B cell (primary cell): ENCODE measurements around the gene TSBP1. TPM values are rescaled to one million over a fixed set of nuclear protein-coding genes. Genes with fewer than 3 reads are reported as not detected.

ENCODE experiments used
- ATAC-seq: fragments of 200-7000 bp; cut with Tn5 transposase; one replicate; pipeline ENCODE4 v1.10.0; 2021; ENCODE audit warnings: low read depth, mild to moderate bottlenecking, moderate number of reproducible peaks, moderate library complexity
- CTCF ChIA-PET: fragments of 350-600 bp; sonication (Branson Sonifier 250); formaldehyde crosslinking; loops from one replicate; lab custom pipeline; 2021; ENCODE audit warnings: antibody characterized with exemption, inconsistent platforms; lab: Charles Lee
- POLR2A ChIA-PET: fragments of 350-600 bp; sonication (Branson Sonifier 250); formaldehyde crosslinking; loops from one replicate; lab custom pipeline; 2021; ENCODE audit warnings: antibody characterized with exemption; lab: Charles Lee
- DNase-seq: peaks from one replicate; pipeline ENCODE4 v3.0.0; 2013
- H2AFZ ChIP-seq: 2 replicates; pipeline ENCODE4 v1.6.1; 2012; ENCODE audit warnings: mild to moderate bottlenecking, low read depth, low read length; ENCODE audit not compliant: insufficient read depth, poor library complexity, severe bottlenecking
- H3K27ac ChIP-seq, 2 donors: 1 replicate in 1 of 2; 2 replicates in 1 of 2; pipeline ENCODE4 v1.5.1; 2012 to 2013; ENCODE audit warnings: low read length in 2 of 2, mild to moderate bottlenecking in 2 of 2, moderate library complexity in 1 of 2
- H3K27me3 ChIP-seq, 4 experiments: fragments of 200-600 bp in 1 of 4; sonication (generic) in 1 of 4; replicated peaks in 1 of 4; 1 replicate in 2 of 4; 2 replicates in 2 of 4; pipeline versions ENCODE4 v1.6.1 to v1.7.0; 2013 to 2016; ENCODE audit warnings: low read length in 3 of 4, mild to moderate bottlenecking in 2 of 4, mixed read lengths in 1 of 4, moderate library complexity in 1 of 4; ENCODE audit not compliant: insufficient read depth in 4 of 4, control insufficient read depth in 3 of 4; ENCODE audit errors: control extremely low read depth in 1 of 4
- H3K36me3 ChIP-seq, 2 experiments: replicated peaks in 1 of 2; 1 replicate in 1 of 2; 2 replicates in 1 of 2; pipeline versions ENCODE4 v1.6.1 to v1.7.1; 2013; ENCODE audit warnings: low read length in 1 of 2; ENCODE audit not compliant: insufficient read depth in 2 of 2, control insufficient read depth in 1 of 2; ENCODE audit errors: control extremely low read depth in 1 of 2, extremely low read depth in 1 of 2
- H3K4me1 ChIP-seq, 2 donors: fragments of 200-600 bp in 1 of 2; sonication (generic) in 1 of 2; 1 replicate in 1 of 2; 2 replicates in 1 of 2; pipeline versions ENCODE4 v1.5.1 to v1.6.1; 2013 to 2017; ENCODE audit warnings: low read length in 2 of 2; ENCODE audit not compliant: control insufficient read depth in 2 of 2, insufficient read depth in 2 of 2
- H3K4me2 ChIP-seq: replicated peaks from 2 replicates; pipeline ENCODE3; 2012; ENCODE audit warnings: mild to moderate bottlenecking, low read depth, low read length; ENCODE audit not compliant: poor library complexity, severe bottlenecking
- H3K4me3 ChIP-seq, 5 experiments: fragments of 200-600 bp in 1 of 5; sonication (generic) in 1 of 5; 1 replicate in 3 of 5; 2 replicates in 2 of 5; pipeline versions ENCODE4 v1.5.1 to v1.7.0; 2011 to 2016; ENCODE audit warnings: low read length in 4 of 5, mild to moderate bottlenecking in 4 of 5, low read depth in 2 of 5, control low read depth in 1 of 5, moderate library complexity in 1 of 5; ENCODE audit not compliant: insufficient read depth in 1 of 5; ENCODE audit errors: control extremely low read depth in 1 of 5, extremely low read depth in 1 of 5
- H3K79me2 ChIP-seq: fragments of 200-600 bp; sonication (generic); one replicate; pipeline ENCODE4 v1.6.0; 2016; ENCODE audit warnings: low read length; ENCODE audit not compliant: control insufficient read depth, insufficient read depth
- H3K9ac ChIP-seq: fragments of 200-600 bp; sonication (generic); 2 replicates; pipeline ENCODE4 v1.6.1; 2017; ENCODE audit warnings: mild to moderate bottlenecking, low read length, moderate library complexity
- H3K9me3 ChIP-seq, 3 donors: one replicate each; pipeline versions ENCODE4 v1.6.1 to v1.7.1; 2013; ENCODE audit warnings: low read length in 2 of 3; ENCODE audit not compliant: control insufficient read depth in 2 of 3, insufficient read depth in 1 of 3; ENCODE audit errors: control extremely low read depth in 1 of 3
- H4K20me1 ChIP-seq: 2 replicates; pipeline ENCODE4 v1.6.0; 2012; ENCODE audit warnings: mild to moderate bottlenecking, low read length; ENCODE audit not compliant: insufficient read depth, control insufficient read depth, poor library complexity, severe bottlenecking
- H3K27ac Mint-ChIP-seq: one replicate; pipeline ENCODE4 v1.8.0; 2021; ENCODE audit warnings: mixed read lengths
- H3K27me3 Mint-ChIP-seq: one replicate; pipeline ENCODE4 v1.8.0; 2021; ENCODE audit warnings: mixed read lengths
- H3K4me1 Mint-ChIP-seq: one replicate; pipeline ENCODE4 v1.8.0; 2021; ENCODE audit warnings: mixed read lengths
- H3K4me3 Mint-ChIP-seq: one replicate; pipeline ENCODE4 v1.8.0; 2021; ENCODE audit warnings: mixed read lengths
- H3K9me3 Mint-ChIP-seq: one replicate; pipeline ENCODE4 v1.8.0; 2022; ENCODE audit warnings: mixed read lengths; ENCODE audit not compliant: insufficient read depth
- CTCF ChIP-seq: fragments of 200-600 bp; IDR thresholded peaks from one replicate; pipeline ENCODE4 v1.8.0; 2022; ENCODE audit warnings: antibody characterized with exemption, mild to moderate bottlenecking
- EZH2 ChIP-seq: IDR thresholded peaks from 2 replicates; pipeline ENCODE4 v1.6.1; 2012; ENCODE audit warnings: borderline replicate concordance, low read depth, mild to moderate bottlenecking, moderate library complexity, low read length; ENCODE audit not compliant: insufficient read depth, poor library complexity, severe bottlenecking
- WGBS: methylation state at CpG from one replicate; pipeline ENCODE4 v1.1.5; 2013; ENCODE audit warnings: missing lambda C conversion rate; ENCODE audit not compliant: insufficient coverage; 5-methylcytosine and 5-hydroxymethylcytosine counted together
- intact Hi-C: fragments of 100-400 bp; cut with micrococcal nuclease; formaldehyde crosslinking; loops from one replicate; pipeline ENCODE4 v1.10.0; 2022
- polyA plus RNA-seq: library from polyadenylated mRNA; depleted of rRNA; stranded (reverse); fragments of >200 nt; gene quantifications from 2 replicates; pipeline ENCODE4 v1.2.3, GENCODE V29; 2012
- total RNA-seq, 2 donors: library from RNA; stranded (reverse); fragments of 120-200 nt in 1 of 2; gene quantifications; 1 replicate in 1 of 2; 2 replicates in 1 of 2; pipeline versions ENCODE4 v1.2.3 to v1.2.4, GENCODE V29; 2013 to 2022

Gene TSBP1
- total and polyA plus RNA-seq, 2 donors (not counting 1 experiment from before 2014, with no cell fraction given): not detected

GRCh38 chr6:32291543-32291942, 80.2 kb downstream of the TSBP1 start:
- peak overlapping the region; percentile 44 for H3K27ac Mint-ChIP-seq
- no peaks in the 10 kb centered on the region for H3K27me3 ChIP-seq
- CTCF ChIA-PET: interaction anchor here (1.1 kb wide), 1 partner anchor 37 kb away, joined by 3 read pairs; no protein-coding TSS in a partner anchor
- peak; percentile 57 for ATAC-seq
- peak overlapping the region; percentile 38 for H3K4me2 ChIP-seq
- intact Hi-C loops: loop anchor here (2.0 kb wide), 1 partner anchor 37 kb away; no protein-coding TSS in a partner anchor
- peak overlapping the region; percentile 20 for H3K4me3 Mint-ChIP-seq
- H3K27me3 Mint-ChIP-seq: no peaks in the 10 kb centered on the region
- no peak for TF ChIP-seq EZH2
- no peak for TF ChIP-seq CTCF
- H3K4me1 ChIP-seq: peaks cover 5 to 8% of the 10 kb centered on the region in 2 donors
- no peaks in the 10 kb centered on the region for H3K9me3 ChIP-seq
- no peak overlapping the region for H3K9ac ChIP-seq
- peak; percentile 52 for DNase-seq
- H3K79me2 ChIP-seq: peaks cover 11% of the 10 kb centered on the region
- H3K27ac ChIP-seq: no peak overlapping the region
- WGBS: 0% methylated on average over 1 of the region's 1 CpG
- H2AFZ ChIP-seq: no peak overlapping the region
- H4K20me1 ChIP-seq: no peaks in the 10 kb centered on the region
- POLR2A ChIA-PET: no interaction called here
- peaks cover 36% of the 10 kb centered on the region for H3K4me1 Mint-ChIP-seq
- H3K9me3 Mint-ChIP-seq: no peaks in the 10 kb centered on the region
- no peak overlapping the region for H3K4me3 ChIP-seq
- H3K36me3 ChIP-seq: no peaks in the 10 kb centered on the region

DNA sequence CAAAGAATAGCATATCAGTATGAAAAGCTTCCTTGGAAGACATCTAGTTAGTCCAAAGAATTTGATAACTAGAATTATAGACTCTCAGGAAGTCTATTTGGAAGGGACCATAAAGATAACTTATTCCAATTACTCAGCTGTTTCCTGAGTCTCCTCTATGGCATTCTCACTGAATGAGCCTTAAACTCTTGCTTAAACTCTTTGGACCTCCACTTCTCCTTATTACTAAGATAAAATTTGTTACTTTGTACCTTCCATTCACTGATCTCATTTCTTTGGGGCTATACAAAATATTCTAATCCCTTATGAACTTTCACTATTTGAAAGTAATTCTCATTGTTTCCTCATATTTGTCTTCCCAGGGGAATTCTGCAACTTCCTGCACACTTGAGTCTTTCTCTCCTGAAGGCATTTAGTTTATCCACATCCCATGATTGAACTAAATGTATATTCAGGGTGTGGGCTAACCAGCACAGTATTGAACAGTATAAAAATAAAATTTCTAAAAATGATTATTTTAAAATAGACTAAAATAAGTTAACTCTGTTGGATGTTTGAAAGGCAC, 80.7 kb downstream of the TSBP1 start:
- no peaks in the 10 kb centered on the region for H4K20me1 ChIP-seq

More for the DNA sequence above, 80.7 kb downstream of the TSBP1 start:
- no peak overlapping the region for H3K4me3 ChIP-seq
- Mint-ChIP-seq H3K4me3 (no peak overlapping the region), H3K9me3 (no peaks in the 10 kb centered on the region), H3K27ac (peak overlapping the region; percentile 21), H3K27me3 (no peaks in the 10 kb centered on the region), H3K4me1 (peaks cover 36% of the 10 kb centered on the region)
- H3K27me3 ChIP-seq: no peaks in the 10 kb centered on the region
- H3K9me3 ChIP-seq: no peaks in the 10 kb centered on the region
- no peak overlapping the region for H3K9ac ChIP-seq
- no peak overlapping the region for H3K27ac ChIP-seq
- no peaks in the 10 kb centered on the region for H3K36me3 ChIP-seq
- POLR2A ChIA-PET: no interaction called here
- peaks cover 5 to 8% of the 10 kb centered on the region in 2 donors for H3K4me1 ChIP-seq
- peak overlapping the region; percentile 38 for H3K4me2 ChIP-seq
- no peak for TF ChIP-seq EZH2
- no peak for ATAC-seq
- H3K79me2 ChIP-seq: peaks cover 11% of the 10 kb centered on the region
- CTCF ChIA-PET: interaction anchor here (1.4 kb wide), 1 partner anchor 122 kb away, joined by 3 read pairs; no protein-coding TSS in a partner anchor
- intact Hi-C loops: loop anchor here (2.0 kb wide), 1 partner anchor 36 kb away; no protein-coding TSS in a partner anchor
- H2AFZ ChIP-seq: no peak overlapping the region
- DNase-seq: no peak
